ENCODE measurements around the gene RNF208. TPM values are rescaled to one million over a fixed set of nuclear protein-coding genes. Genes with fewer than 3 reads are reported as not detected.

RNF208 gene
- total and polyA plus RNA-seq, 7 donors: 4.8 to 12.8 (median 6.4) TPM

GRCh38 chr9:137254624-137255447 lies 32.8 kb upstream of the RNF208 start, which contains the start of gene NELFB:
NELFB (plus strand) TSS chr9:137255327.
- intact Hi-C loops (cut with DNase I): no loop called here
- Histone ChIP-seq H3K9me3 (no peaks in the 10 kb centered on the region), H3K4me1 (peaks cover 14% of the 10 kb centered on the region), H3K4me3 (peak within 1 kb of the TSS; percentile 98), H3K27me3 (ENCODE audit: insufficient read depth in 3 of 3, low read length in 2 of 3) (no peaks in the 10 kb centered on the region), H3K36me3 (ENCODE audit: insufficient read depth in 1 of 2, low read depth in 1 of 2) (peaks cover 0 to 35% of the 10 kb centered on the region in 2 donors), H3K27ac (peak within 1 kb of the TSS; percentile 80)
- 1% methylated on average over 81 to 105 of the region's 105 CpGs for WGBS, 3 donors
- ATAC-seq (peak; percentile 92 to 94 (median 92)), DNase-seq (peak; percentile 94 to 97)
- TF ChIP-seq CTCF (IDR thresholded peaks at IDR 0.05): no peak

GRCh38 chr9:137253717-137254623 lies 31.9 kb upstream of the RNF208 start:
- Histone ChIP-seq H3K27me3 (ENCODE audit: insufficient read depth in 3 of 3, low read length in 2 of 3) (no peaks in the 10 kb centered on the region), H3K4me1 (peaks cover 14% of the 10 kb centered on the region), H3K9me3 (no peaks in the 10 kb centered on the region), H3K36me3 (ENCODE audit: insufficient read depth in 1 of 2, low read depth in 1 of 2) (peaks cover 0 to 28% of the 10 kb centered on the region in 2 donors), H3K27ac (peak overlapping the region; percentile 80), H3K4me3 (peak overlapping the region; percentile 98)
- TF ChIP-seq CTCF (IDR thresholded peaks at IDR 0.05): no peak
- no peak for DNase-seq
- intact Hi-C loops (cut with DNase I): no loop called here
- ATAC-seq: peak in 3 of 4 donors; percentile 12 to 17 (median 17)
- 51 to 61% (median 52%) methylated on average over 21 of the region's 21 CpGs for WGBS, 3 donors

GRCh38 chr9:137252555-137253506 lies 30.8 kb upstream of the RNF208 start:
- Histone ChIP-seq H3K9me3 (no peaks in the 10 kb centered on the region), H3K4me3 (no peak overlapping the region), H3K27ac (no peak overlapping the region), H3K27me3 (ENCODE audit: insufficient read depth in 3 of 3, low read length in 2 of 3) (no peaks in the 10 kb centered on the region), H3K4me1 (peaks cover 17% of the 10 kb centered on the region), H3K36me3 (ENCODE audit: insufficient read depth in 1 of 2, low read depth in 1 of 2) (peaks cover 0 to 16% of the 10 kb centered on the region in 2 donors)
- ATAC-seq: no peak
- 87 to 93% (median 91%) methylated on average over 26 to 35 of the region's 35 CpGs for WGBS, 3 donors
- no peak for TF ChIP-seq CTCF (IDR thresholded peaks at IDR 0.05)
- intact Hi-C loops (cut with DNase I): no loop called here
- DNase-seq: no peak
